Ovary (tissue), 9 donors: ENCODE data around the gene NEURL3. TPM values are rescaled to one million over a fixed set of nuclear protein-coding genes. Genes with fewer than 3 reads are reported as not detected.
"Not testable (repeated sequence)": the region's sequence is repeated elsewhere in the genome, so short reads cannot be mapped to it uniquely, and the experiment has no call there.

Source experiments
- DNase-seq, 5 donors: peaks; one replicate each; pipeline ENCODE4 v3.0.0-alpha.2; 2019 to 2020
- H3K27ac ChIP-seq, 2 donors: fragments of 200-600 bp; one replicate each; pipeline versions ENCODE4 v1.5.1 to v1.8.0; 2019 to 2022
- H3K27me3 ChIP-seq: fragments of 200-600 bp; one replicate; pipeline ENCODE4 v1.8.0; 2022
- H3K36me3 ChIP-seq: fragments of 200-600 bp; sonication (generic); one replicate; pipeline ENCODE4 v1.5.1; 2019
- H3K4me1 ChIP-seq: one replicate; pipeline ENCODE4 v1.8.1; 2013; ENCODE audit warnings: mild to moderate bottlenecking, moderate library complexity; ENCODE audit not compliant: insufficient read depth
- H3K4me3 ChIP-seq: fragments of 200-600 bp; sonication (generic); one replicate; pipeline ENCODE4 v1.5.1; 2017
- H3K9me3 ChIP-seq, 2 donors: fragments of 200-600 bp in 1 of 2; sonication (generic) in 1 of 2; one replicate each; pipeline versions ENCODE4 v1.5.1 to v1.8.1; 2013 to 2019; ENCODE audit warnings: mild to moderate bottlenecking in 1 of 2, moderate library complexity in 1 of 2
- EP300 ChIP-seq: sonication (generic); formaldehyde crosslinking; IDR thresholded peaks from one replicate; pipeline ENCODE4 v1.6.1; 2017; ENCODE audit warnings: antibody characterized with exemption
- POLR2A ChIP-seq: fragments of 450-650 bp; IDR thresholded peaks from one replicate; pipeline ENCODE4 v1.6.1; 2017; ENCODE audit warnings: antibody characterized with exemption, mild to moderate bottlenecking, moderate library complexity
- WGBS, 3 donors: extraction: QIAGEN DNeasy Blood & Tissue Kit in 1 of 3; methylation state at CpG; one replicate each; pipeline versions ENCODE4 v1.1.5 to v1.1.7; 2013 to 2017; 5-methylcytosine and 5-hydroxymethylcytosine counted together
- intact Hi-C, 4 donors: fragments of 100-400 bp; cut with DNase I; formaldehyde crosslinking; loops; one replicate each; pipeline versions ENCODE4 v1.11.0 to v1.15.1; 2022 to 2023
- polyA plus RNA-seq, 2 donors: library from polyadenylated mRNA; stranded (reverse); fragments of 200-250 nt in 1 of 2; fragments of 350-450 nt in 1 of 2; fragmentation: Illumina TruSeq in 1 of 2; extraction: RNeasy Lipid Tissue Mini Kit (QIAGEN cat#74804) in 1 of 2; gene quantifications; one replicate each; pipeline ENCODE4 v1.2.3, GENCODE V29; 2013 to 2014
- total RNA-seq, 7 donors: library from RNA; depleted of rRNA in 2 of 7; stranded (reverse); fragments of >200 nt in 2 of 7; fragmentation: NEBNext Ultra II Directional in 3 of 7; extraction: Animal tissue kit (Norgen Biotek cat#: 25700) in 3 of 7; gene quantifications; one replicate each; pipeline versions ENCODE4 v1.1.0 to v1.2.4, GENCODE V29; 2016 to 2023
- TF ChIP-seq, protein P1 (sequence below), 3 donors: fragments of 450-650 bp in 2 of 3; fragments of 200-600 bp in 1 of 3; IDR thresholded peaks; one replicate each; pipeline versions ENCODE4 v1.5.1 to v1.8.0; 2016 to 2022; ENCODE audit warnings: antibody characterized with exemption in 3 of 3, mild to moderate bottlenecking in 1 of 3
- donor health status: DM: no; HTN: no; CAD: no; lungs with moderate emphysema.
- donor health status: DM: no; HTN: no; CAD: no.
- donor health status: Bipolar disorder and iron deficiency.
- donor health status: DM: yes; HTN: yes; CAD: no.
- donor health status: DM: no; HTN: no; CAD: no.
- donor health status: DM: yes; HTN: yes; CAD: no.

The NEURL3 gene
- total and polyA plus RNA-seq, 9 donors, result 0.06 TPM; not detected in 8

DNA sequence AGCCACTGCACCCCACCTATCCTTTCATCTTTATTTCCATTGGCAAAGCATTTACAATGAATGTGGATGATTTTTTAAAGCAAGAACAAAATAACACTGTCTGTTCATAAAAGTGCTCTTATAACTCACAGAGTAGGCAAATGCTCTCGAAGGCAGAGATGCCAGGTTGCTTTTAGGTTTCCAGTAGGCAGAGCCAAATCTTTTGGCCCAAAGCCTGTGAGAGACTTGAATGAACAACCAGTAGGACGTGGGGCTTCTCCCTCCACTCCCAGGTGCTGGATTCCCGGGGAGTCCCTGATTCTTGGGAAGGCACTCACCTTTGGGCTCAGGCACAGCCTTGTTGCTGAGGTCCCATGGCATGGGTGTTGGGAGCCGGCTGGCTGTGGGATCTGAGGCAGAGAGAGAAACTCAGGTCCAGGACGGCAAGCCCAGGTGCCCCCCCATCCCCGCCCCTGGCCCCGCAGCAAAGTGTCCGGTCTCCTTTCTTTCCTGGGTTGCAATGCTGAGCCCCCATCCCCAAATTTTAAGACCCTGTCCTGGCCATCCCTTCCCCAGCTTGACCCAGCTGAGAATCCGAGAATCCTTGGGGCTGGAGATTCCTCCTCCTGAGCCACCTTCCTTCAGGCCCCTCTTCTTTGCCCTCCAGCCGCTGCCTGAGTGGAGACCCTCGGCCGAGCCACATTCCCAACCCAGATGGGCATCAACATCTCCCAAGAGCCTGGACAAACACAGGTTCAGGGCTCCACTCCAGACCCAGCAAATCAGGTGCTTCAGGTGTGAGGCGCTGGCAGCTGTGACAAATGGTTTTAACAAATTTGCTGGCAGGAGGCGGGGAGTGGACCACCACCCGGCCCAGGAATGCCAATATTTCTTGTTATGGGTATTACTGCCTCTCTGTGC is 5.8 kb downstream of the NEURL3 start:
- no peaks in the 10 kb centered on the region for H3K9me3 ChIP-seq
- no peak for TF ChIP-seq EP300
- TF ChIP-seq, protein P1, sequence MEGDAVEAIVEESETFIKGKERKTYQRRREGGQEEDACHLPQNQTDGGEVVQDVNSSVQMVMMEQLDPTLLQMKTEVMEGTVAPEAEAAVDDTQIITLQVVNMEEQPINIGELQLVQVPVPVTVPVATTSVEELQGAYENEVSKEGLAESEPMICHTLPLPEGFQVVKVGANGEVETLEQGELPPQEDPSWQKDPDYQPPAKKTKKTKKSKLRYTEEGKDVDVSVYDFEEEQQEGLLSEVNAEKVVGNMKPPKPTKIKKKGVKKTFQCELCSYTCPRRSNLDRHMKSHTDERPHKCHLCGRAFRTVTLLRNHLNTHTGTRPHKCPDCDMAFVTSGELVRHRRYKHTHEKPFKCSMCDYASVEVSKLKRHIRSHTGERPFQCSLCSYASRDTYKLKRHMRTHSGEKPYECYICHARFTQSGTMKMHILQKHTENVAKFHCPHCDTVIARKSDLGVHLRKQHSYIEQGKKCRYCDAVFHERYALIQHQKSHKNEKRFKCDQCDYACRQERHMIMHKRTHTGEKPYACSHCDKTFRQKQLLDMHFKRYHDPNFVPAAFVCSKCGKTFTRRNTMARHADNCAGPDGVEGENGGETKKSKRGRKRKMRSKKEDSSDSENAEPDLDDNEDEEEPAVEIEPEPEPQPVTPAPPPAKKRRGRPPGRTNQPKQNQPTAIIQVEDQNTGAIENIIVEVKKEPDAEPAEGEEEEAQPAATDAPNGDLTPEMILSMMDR (IDR thresholded peaks at IDR 0.05), result no peak
- TF ChIP-seq POLR2A, result no peak
- intact Hi-C loops, result no loop called here
- no peak overlapping the region for H3K4me3 ChIP-seq
- no peaks in the 10 kb centered on the region for H3K27me3 ChIP-seq
- DNase-seq, result no peak
- H3K4me1 ChIP-seq, result peaks cover 4% of the 10 kb centered on the region
- WGBS, 3 donors, result 85 to 89% (median 86%) methylated on average over 15 of the region's 15 CpGs
- H3K36me3 ChIP-seq, result no peaks in the 10 kb centered on the region
- H3K27ac ChIP-seq, result no peak overlapping the region

DNA sequence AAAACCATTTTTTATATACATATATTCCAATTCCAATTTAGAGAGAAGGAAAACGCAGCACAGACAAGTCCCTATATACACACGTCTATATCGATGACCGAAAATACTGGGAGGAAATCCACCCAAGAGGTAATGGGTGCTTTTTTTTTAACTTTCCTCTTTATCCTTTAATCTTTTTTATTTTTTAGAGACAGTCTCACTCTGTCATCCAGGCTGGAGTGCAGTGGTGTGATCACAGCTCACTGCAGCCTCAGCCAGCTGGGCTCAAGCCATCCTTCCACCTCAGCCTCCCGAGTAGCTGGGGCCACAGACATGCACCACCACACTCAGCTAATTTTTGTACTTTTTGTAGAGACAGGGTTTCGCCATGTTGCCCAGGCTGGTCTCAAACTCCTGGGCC is 6.5 kb downstream of the NEURL3 start:
- H3K9me3 ChIP-seq, H3K27ac ChIP-seq, H3K36me3 ChIP-seq, intact Hi-C loops, H3K27me3 ChIP-seq, DNase-seq, H3K4me3 ChIP-seq, H3K4me1 ChIP-seq: not testable (repeated sequence)
- WGBS, 3 donors, result 85 to 94% (median 88%) methylated on average over 6 of the region's 6 CpGs

DNA sequence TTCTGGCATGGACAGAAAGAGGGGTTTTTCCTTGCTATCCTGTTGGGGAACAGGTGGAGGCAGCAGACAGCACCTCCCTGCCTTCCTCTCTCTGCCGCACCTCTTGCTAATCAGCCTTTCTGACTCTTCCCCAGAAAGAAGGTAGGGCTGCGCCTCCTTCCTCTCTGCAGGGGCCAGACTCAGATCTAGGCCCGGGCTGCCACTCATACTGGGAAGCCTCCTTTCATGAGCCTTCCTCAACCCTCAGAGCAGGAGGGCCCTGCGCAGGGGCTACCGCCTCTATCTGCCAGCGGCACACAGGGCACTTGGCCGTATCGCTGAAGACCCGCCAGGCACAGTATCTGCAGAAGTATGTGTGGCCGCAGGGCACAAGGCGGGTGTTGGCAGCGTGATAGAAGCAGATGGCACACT is 7.1 kb downstream of the NEURL3 start:
- Histone ChIP-seq H3K36me3 (no peaks in the 10 kb centered on the region), H3K27me3 (no peaks in the 10 kb centered on the region), H3K4me3 (no peak overlapping the region), H3K9me3 (no peaks in the 10 kb centered on the region), H3K4me1 (peaks cover 4% of the 10 kb centered on the region), H3K27ac (no peak overlapping the region)
- DNase-seq, result no peak
- WGBS, 3 donors, result 83 to 91% (median 85%) methylated on average over 12 of the region's 12 CpGs
- intact Hi-C loops, result no loop called here
- TF ChIP-seq POLR2A, result no peak
- TF ChIP-seq, protein P1 (IDR thresholded peaks at IDR 0.05), result no peak
- no peak for TF ChIP-seq EP300

DNA sequence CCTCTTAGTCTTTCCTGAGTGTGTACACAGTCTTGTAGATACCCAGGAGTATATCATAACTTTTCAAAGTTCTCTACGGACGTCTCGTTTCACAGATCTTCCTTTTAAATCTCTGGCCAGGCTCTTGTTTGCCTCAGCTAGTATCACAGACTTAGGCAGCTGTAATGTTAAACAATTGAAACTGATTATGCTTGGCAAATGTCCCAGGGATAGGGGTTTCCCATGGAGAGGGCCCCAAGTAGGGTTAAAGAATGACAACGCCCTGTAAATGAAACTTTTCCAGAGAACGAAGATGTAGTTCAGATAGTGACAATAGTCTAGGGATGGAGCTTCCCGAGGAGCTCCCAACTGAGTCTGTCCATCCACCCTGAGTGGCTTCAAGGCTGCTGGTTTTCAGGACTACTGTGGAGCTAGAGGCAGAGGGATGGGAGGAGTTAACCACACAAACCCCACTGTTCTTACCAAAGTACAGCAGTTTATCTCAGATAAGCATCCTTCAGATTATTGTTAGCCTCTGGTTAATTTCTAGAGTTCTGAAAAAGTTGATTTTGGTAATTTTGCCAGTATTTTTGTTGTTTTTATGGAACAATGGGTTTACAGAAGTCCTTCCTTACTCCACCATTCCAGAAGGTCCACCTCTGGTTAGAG is 9.1 kb downstream of the NEURL3 start:
- intact Hi-C loops, result no loop called here
- Histone ChIP-seq H3K36me3 (no peaks in the 10 kb centered on the region), H3K27ac (no peak overlapping the region), H3K27me3 (no peaks in the 10 kb centered on the region), H3K4me1 (peaks cover 2% of the 10 kb centered on the region), H3K9me3 (no peaks in the 10 kb centered on the region), H3K4me3 (no peak overlapping the region)
- 61 to 77% (median 73%) methylated on average over 6 of the region's 6 CpGs for WGBS, 3 donors
- TF ChIP-seq, protein P1 (IDR thresholded peaks at IDR 0.05), result no peak
- TF ChIP-seq POLR2A, result no peak
- no peak for TF ChIP-seq EP300
- no peak for DNase-seq

DNA sequence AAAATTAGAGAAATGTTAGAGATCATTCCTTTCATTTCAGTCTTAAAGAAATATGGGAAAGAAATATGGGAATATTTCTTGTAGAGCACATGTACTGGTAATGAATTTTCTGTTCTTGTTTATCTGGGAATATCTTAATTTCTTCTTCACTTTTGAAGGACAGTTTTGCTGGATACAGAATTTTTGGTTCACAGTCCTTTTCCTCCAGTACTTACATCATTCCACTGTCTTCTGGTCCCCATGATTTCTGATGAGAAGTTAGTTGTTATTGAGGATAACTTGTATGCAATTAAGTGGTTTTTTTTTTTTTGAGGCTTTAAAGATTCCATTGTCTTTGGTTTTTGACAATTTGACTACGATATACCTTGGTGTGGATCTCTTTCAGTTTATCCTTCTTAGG is 11.0 kb downstream of the NEURL3 start:
- WGBS, 3 donors, result 93 to 100% (median 95%) methylated on average over 1 of the region's 1 CpG
- Histone ChIP-seq H3K36me3 (no peaks in the 10 kb centered on the region), H3K27ac (no peak overlapping the region), H3K27me3 (no peaks in the 10 kb centered on the region), H3K4me1 (no peaks in the 10 kb centered on the region), H3K4me3 (no peak overlapping the region), H3K9me3 (no peaks in the 10 kb centered on the region)
- no peak for DNase-seq
- TF ChIP-seq, protein P1 (IDR thresholded peaks at IDR 0.05), result no peak
- no peak for TF ChIP-seq POLR2A
- intact Hi-C loops, result no loop called here
